ENCODE data around the gene GPR75.
"Not testable (repeated sequence)": the region's sequence is repeated elsewhere in the genome, so short reads cannot be mapped to it uniquely, and the experiment has no call there.

The GPR75 gene

DNA sequence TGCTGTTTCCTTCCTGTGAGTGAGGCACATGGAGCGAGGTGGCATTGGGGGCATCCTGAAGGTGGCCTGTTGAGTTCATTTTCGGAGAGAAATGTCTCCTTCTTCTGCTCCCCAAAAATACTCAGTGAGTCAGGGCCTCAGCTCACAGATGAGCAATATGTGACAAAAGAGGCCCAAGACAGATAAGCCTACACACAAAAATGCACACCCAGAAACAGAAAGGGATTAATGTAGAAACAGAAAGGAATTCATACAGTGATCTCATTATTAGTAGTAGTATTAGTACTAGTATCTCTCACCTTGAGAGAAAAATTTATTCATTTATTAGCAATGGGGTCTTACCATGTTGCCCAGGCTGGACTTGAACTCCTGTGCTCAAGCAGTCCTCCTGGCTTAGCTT is 5.1 kb downstream of the GPR75 start:
- H3K4me3 ChIP-seq (ENCODE audit: insufficient read depth, low read length, poor library complexity, severe bottlenecking): no peak overlapping the region
- no peaks in the 10 kb centered on the region for H3K9me3 ChIP-seq (ENCODE audit: insufficient read depth, low read length)
- no peaks in the 10 kb centered on the region for H4K20me1 ChIP-seq (ENCODE audit: low read depth, low read length)
- H3K27me3 ChIP-seq (ENCODE audit: low read length): no peaks in the 10 kb centered on the region
- no peak overlapping the region for H3K27ac ChIP-seq (ENCODE audit: low read depth, low read length)
- no peak overlapping the region for H2AFZ ChIP-seq (ENCODE audit: low read depth, low read length, severe bottlenecking)
- no peaks in the 10 kb centered on the region for H3K79me2 ChIP-seq (ENCODE audit: insufficient read depth, low read length)
- no peaks in the 10 kb centered on the region for H3K9me2 ChIP-seq (replicated peaks; ENCODE audit: insufficient read depth, low read length)
- no peak overlapping the region for H3K4me2 ChIP-seq (ENCODE audit: low read depth, low read length, poor library complexity, severe bottlenecking)
- TF ChIP-seq, protein P1, sequence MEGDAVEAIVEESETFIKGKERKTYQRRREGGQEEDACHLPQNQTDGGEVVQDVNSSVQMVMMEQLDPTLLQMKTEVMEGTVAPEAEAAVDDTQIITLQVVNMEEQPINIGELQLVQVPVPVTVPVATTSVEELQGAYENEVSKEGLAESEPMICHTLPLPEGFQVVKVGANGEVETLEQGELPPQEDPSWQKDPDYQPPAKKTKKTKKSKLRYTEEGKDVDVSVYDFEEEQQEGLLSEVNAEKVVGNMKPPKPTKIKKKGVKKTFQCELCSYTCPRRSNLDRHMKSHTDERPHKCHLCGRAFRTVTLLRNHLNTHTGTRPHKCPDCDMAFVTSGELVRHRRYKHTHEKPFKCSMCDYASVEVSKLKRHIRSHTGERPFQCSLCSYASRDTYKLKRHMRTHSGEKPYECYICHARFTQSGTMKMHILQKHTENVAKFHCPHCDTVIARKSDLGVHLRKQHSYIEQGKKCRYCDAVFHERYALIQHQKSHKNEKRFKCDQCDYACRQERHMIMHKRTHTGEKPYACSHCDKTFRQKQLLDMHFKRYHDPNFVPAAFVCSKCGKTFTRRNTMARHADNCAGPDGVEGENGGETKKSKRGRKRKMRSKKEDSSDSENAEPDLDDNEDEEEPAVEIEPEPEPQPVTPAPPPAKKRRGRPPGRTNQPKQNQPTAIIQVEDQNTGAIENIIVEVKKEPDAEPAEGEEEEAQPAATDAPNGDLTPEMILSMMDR (IDR thresholded peaks at IDR 0.05; ENCODE audit: insufficient read depth, low read length, poor library complexity, severe bottlenecking): no peak
- no peak for TF ChIP-seq EZH2phosphoT487 (conservative IDR thresholded peaks at IDR 0.05; ENCODE audit: low read length)
- no peaks in the 10 kb centered on the region; the same call in 1 of the 2 replicates for H3F3A ChIP-seq (ENCODE audit: insufficient read depth)
- H3K36me3 ChIP-seq (ENCODE audit: low read length): no peaks in the 10 kb centered on the region
- H3K9ac ChIP-seq (ENCODE audit: low read length): no peak overlapping the region

GRCh38 chr2:53852532-53852931 is 7.2 kb downstream of the GPR75 start:
- Histone ChIP-seq H3K79me2 (ENCODE audit: insufficient read depth, low read length) (no peaks in the 10 kb centered on the region), H3K9me3 (ENCODE audit: insufficient read depth, low read length) (no peaks in the 10 kb centered on the region), H4K20me1 (ENCODE audit: low read depth, low read length) (no peaks in the 10 kb centered on the region), H3K36me3 (ENCODE audit: low read length) (0 out of 2 replicates have a peak, but pooled peaks cover 3% of the 10 kb centered on the region), H3K4me2 (ENCODE audit: low read depth, low read length, poor library complexity, severe bottlenecking) (no peak overlapping the region), H3K9ac (ENCODE audit: low read length) (no peak overlapping the region), H3K27ac (ENCODE audit: low read depth, low read length) (no peak overlapping the region), H3K9me2 (replicated peaks; ENCODE audit: insufficient read depth, low read length) (no peaks in the 10 kb centered on the region), H2AFZ (ENCODE audit: low read depth, low read length, severe bottlenecking) (no peak overlapping the region), H3K4me3 (ENCODE audit: insufficient read depth, low read length, poor library complexity, severe bottlenecking) (no peak overlapping the region), H3K27me3 (ENCODE audit: low read length) (no peaks in the 10 kb centered on the region), H3F3A (ENCODE audit: insufficient read depth) (no peaks in the 10 kb centered on the region)
- TF ChIP-seq EZH2phosphoT487 (conservative IDR thresholded peaks at IDR 0.05; ENCODE audit: low read length): no peak
- TF ChIP-seq, protein P1 (IDR thresholded peaks at IDR 0.05; ENCODE audit: insufficient read depth, low read length, poor library complexity, severe bottlenecking): no peak

DNA sequence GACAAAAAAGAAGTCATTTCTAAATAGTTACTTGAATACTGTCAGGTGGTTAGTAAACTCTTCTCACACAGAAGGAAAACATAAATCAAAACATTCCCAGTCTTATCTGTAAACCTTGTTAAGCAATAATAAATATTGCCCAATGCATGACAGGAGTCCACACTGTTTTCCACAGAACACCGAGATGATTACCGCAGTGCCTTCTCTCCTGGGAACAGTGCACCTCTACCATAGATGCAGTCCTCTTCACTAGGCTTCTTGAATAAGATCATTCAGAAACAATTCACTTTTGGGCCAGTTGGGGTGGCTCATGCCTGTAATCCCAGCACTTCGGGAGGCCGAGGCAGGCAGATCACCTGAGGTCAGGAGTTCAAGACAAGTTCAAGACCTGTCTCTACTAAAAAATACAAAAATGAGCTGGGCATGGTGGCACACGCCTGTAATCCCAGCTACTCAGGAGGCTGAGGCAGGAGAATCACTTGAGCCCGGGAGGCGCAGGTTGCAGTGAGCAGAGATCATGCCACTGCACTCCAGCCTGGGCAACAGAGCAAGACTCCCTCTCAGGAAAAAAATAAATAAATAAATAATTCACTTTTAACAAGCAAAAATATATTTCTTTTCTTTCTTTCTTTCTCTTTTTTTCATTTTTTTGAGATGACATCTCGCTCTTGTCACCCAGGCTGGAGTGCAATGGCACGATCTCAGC is 8.6 kb downstream of the GPR75 start:
- H3K4me3 ChIP-seq (ENCODE audit: insufficient read depth, low read length, poor library complexity, severe bottlenecking); H3K9ac ChIP-seq (ENCODE audit: low read length); H3F3A ChIP-seq (ENCODE audit: insufficient read depth); H4K20me1 ChIP-seq (ENCODE audit: low read depth, low read length); H3K36me3 ChIP-seq (ENCODE audit: low read length); H3K9me2 ChIP-seq (replicated peaks; ENCODE audit: insufficient read depth, low read length); H3K27me3 ChIP-seq (ENCODE audit: low read length); H3K79me2 ChIP-seq (ENCODE audit: insufficient read depth, low read length); H3K27ac ChIP-seq (ENCODE audit: low read depth, low read length); H2AFZ ChIP-seq (ENCODE audit: low read depth, low read length, severe bottlenecking); H3K9me3 ChIP-seq (ENCODE audit: insufficient read depth, low read length); H3K4me2 ChIP-seq (ENCODE audit: low read depth, low read length, poor library complexity, severe bottlenecking): not testable (repeated sequence)

DNA sequence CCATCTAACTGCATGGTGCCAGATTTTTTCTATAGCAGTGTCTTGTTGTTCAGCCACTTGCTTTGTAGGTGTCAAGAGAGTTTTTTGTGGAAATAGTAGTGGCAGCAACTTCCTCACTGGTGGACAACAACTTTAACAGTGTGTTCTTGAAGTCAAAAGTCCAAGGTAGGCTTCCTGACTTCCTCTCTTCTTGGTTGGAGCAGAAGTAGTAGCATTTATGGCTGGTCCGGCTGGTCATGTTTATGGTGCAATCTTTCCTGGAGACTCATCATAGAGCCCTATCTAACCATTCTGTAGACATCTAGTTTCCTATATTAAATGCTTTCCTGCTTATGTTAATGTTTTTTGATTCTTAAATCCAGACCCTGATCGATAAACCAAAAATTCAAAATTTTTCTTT is 11.7 kb downstream of the GPR75 start:
- peaks cover 17% of the 10 kb centered on the region; the same call in 1 of the 2 replicates for H3F3A ChIP-seq (ENCODE audit: insufficient read depth)
- H3K27ac ChIP-seq (ENCODE audit: low read depth, low read length): no peak overlapping the region
- no peaks in the 10 kb centered on the region for H3K79me2 ChIP-seq (ENCODE audit: insufficient read depth, low read length)
- H2AFZ ChIP-seq (ENCODE audit: low read depth, low read length, severe bottlenecking): no peak overlapping the region
- TF ChIP-seq, protein P1 (IDR thresholded peaks at IDR 0.05; ENCODE audit: insufficient read depth, low read length, poor library complexity, severe bottlenecking): no peak
- no peak for TF ChIP-seq EZH2phosphoT487 (conservative IDR thresholded peaks at IDR 0.05; ENCODE audit: low read length)
- no peaks in the 10 kb centered on the region for H3K27me3 ChIP-seq (ENCODE audit: low read length)
- no peak overlapping the region for H3K4me2 ChIP-seq (ENCODE audit: low read depth, low read length, poor library complexity, severe bottlenecking)
- H3K9me3 ChIP-seq (ENCODE audit: insufficient read depth, low read length): no peaks in the 10 kb centered on the region
- no peaks in the 10 kb centered on the region for H3K9me2 ChIP-seq (replicated peaks; ENCODE audit: insufficient read depth, low read length)
- no peak overlapping the region for H3K4me3 ChIP-seq (ENCODE audit: insufficient read depth, low read length, poor library complexity, severe bottlenecking)
- no peaks in the 10 kb centered on the region for H4K20me1 ChIP-seq (ENCODE audit: low read depth, low read length)
- H3K9ac ChIP-seq (ENCODE audit: low read length): no peak overlapping the region
- H3K36me3 ChIP-seq (ENCODE audit: low read length): 0 out of 2 replicates have a peak, but pooled peaks cover 3% of the 10 kb centered on the region

All from SU-DHL-6 (cell line).